Ammon's horn (tissue), 1 donor: ENCODE results near the gene KDSR.
"Not testable (repeated sequence)": the region's sequence is repeated elsewhere in the genome, so short reads cannot be mapped to it uniquely, and the experiment has no call there.

Experiments
- DNase-seq: peaks from one replicate; pipeline ENCODE4 v3.0.0-alpha.2; 2016; ENCODE audit warnings: low spot score

Gene KDSR

GRCh38 chr18:63365876-63366212 is 1.2 kb downstream of the KDSR start:
- peak; percentile 32 for DNase-seq

GRCh38 chr18:63363951-63364350 is 3.1 kb downstream of the KDSR start:
- no peak for DNase-seq

GRCh38 chr18:63363420-63363819 is 3.6 kb downstream of the KDSR start:
- not testable (repeated sequence) for DNase-seq

GRCh38 chr18:63356272-63356896 is 10.6 kb downstream of the KDSR start:
- DNase-seq, result no peak

- DNase-seq, result no peak
Measured at GRCh38 chr18:63350230-63350629, 16.8 kb downstream of the KDSR start.

GRCh38 chr18:63348508-63349136 is 18.4 kb downstream of the KDSR start:
- DNase-seq, result no peak

GRCh38 chr18:63346480-63347183 is 20.4 kb downstream of the KDSR start:
- no peak for DNase-seq

- peak; percentile 18 for DNase-seq
Measured at GRCh38 chr18:63346031-63346430, 21.0 kb downstream of the KDSR start.

GRCh38 chr18:63344918-63345317 is 22.1 kb downstream of the KDSR start:
- no peak for DNase-seq

GRCh38 chr18:63344263-63344662 is 22.7 kb downstream of the KDSR start:
- no peak for DNase-seq

- DNase-seq, result peak; percentile 58
Measured at GRCh38 chr18:63342206-63342605, 24.8 kb downstream of the KDSR start.

- no peak for DNase-seq
Measured at GRCh38 chr18:63339920-63340484, 27.0 kb downstream of the KDSR start.

- no peak for DNase-seq
Measured at GRCh38 chr18:63336366-63337099, 30.5 kb downstream of the KDSR start.

- no peak for DNase-seq
Measured at GRCh38 chr18:63331105-63331504, 35.9 kb downstream of the KDSR start.

- DNase-seq, result no peak
Measured at GRCh38 chr18:63329431-63330145, 37.4 kb downstream of the KDSR start.

GRCh38 chr18:63326011-63326410 is 41.0 kb downstream of the KDSR start:
- DNase-seq, result no peak

- DNase-seq, result no peak
Measured at GRCh38 chr18:63325086-63325686, 41.8 kb downstream of the KDSR start.

GRCh38 chr18:63322908-63323634 is 43.9 kb downstream of the KDSR start:
- DNase-seq, result peak; percentile 88

GRCh38 chr18:63322206-63322605 is 44.8 kb downstream of the KDSR start:
- DNase-seq, result no peak

GRCh38 chr18:63321291-63321690 is 45.7 kb downstream of the KDSR start:
- DNase-seq, result no peak

GRCh38 chr18:63320975-63321265 is 46.1 kb downstream of the KDSR start:
- no peak for DNase-seq
